HepG2 (cell line): ENCODE measurements around the gene BTG3. TPM values are rescaled to one million over a fixed set of nuclear protein-coding genes. Genes with fewer than 3 reads are reported as not detected.
A peak's percentile ranks its signal among the peaks of the same experiment; 100 is the strongest.

ENCODE experiments used
- ATF7 ChIP-seq, 2 experiments: fragments of 450-650 bp in 1 of 2; sonication (generic) in 1 of 2; formaldehyde crosslinking in 1 of 2; IDR thresholded peaks; 2 replicates each; pipeline versions ENCODE4 v1.4.0 to v1.6.1; 2016 to 2020; ENCODE audit warnings: antibody characterized with exemption in 1 of 2, mild to moderate bottlenecking in 1 of 2, missing genetic modification reagents in 1 of 2
- BRCA1 ChIP-seq: sonication (generic); formaldehyde crosslinking; IDR thresholded peaks from 2 replicates; pipeline ENCODE4 v1.4.0; 2020; ENCODE audit warnings: missing genetic modification reagents
- GABPB1 ChIP-seq: IDR thresholded peaks from 2 replicates; pipeline ENCODE4 v1.6.1; 2016; ENCODE audit warnings: mild to moderate bottlenecking, missing genetic modification reagents, moderate library complexity, missing compliant biosample characterization
- HMGA1 ChIP-seq: sonication (generic); formaldehyde crosslinking; conservative IDR thresholded peaks from 2 replicates; pipeline ENCODE4 v1.4.0; 2020; ENCODE audit warnings: missing genetic modification reagents
- SAP130 ChIP-seq: IDR thresholded peaks from 2 replicates; pipeline ENCODE4 v1.6.1; 2016; ENCODE audit warnings: low read depth
- SMAD1 ChIP-seq: sonication (generic); formaldehyde crosslinking; IDR thresholded peaks from 2 replicates; pipeline ENCODE4 v1.4.0; 2020; ENCODE audit warnings: missing genetic modification reagents, low read depth, mild to moderate bottlenecking, borderline replicate concordance
- WIZ ChIP-seq: sonication (generic); formaldehyde crosslinking; IDR thresholded peaks from 2 replicates; pipeline ENCODE4 v1.5.1; 2020; ENCODE audit warnings: mild to moderate bottlenecking, missing genetic modification reagents
- ZNF3 ChIP-seq: IDR thresholded peaks from 2 replicates; pipeline ENCODE4 v1.7.0; 2017; ENCODE audit warnings: inconsistent platforms
- ZNF326 ChIP-seq: sonication (generic); formaldehyde crosslinking; IDR thresholded peaks from 2 replicates; pipeline ENCODE4 v1.4.0; 2020; ENCODE audit warnings: missing genetic modification reagents, borderline replicate concordance
- polyA plus RNA-seq, 8 experiments: library from polyadenylated mRNA; depleted of rRNA in 3 of 8; stranded (reverse) in 7 of 8; unstranded in 1 of 8; fragments of >200 nt; fragmentation: Illumina TruSeq in 4 of 8; extraction: Trizol in 4 of 8; gene quantifications; 2 replicates each; pipeline versions ENCODE4 v1.2.1 to v1.2.3, GENCODE V29; 2011 to 2016; ENCODE audit warnings: low read depth in 4 of 8, missing spikeins in 1 of 8, mixed read lengths in 1 of 8; ENCODE audit not compliant: insufficient read depth in 1 of 8
- total RNA-seq, 5 experiments: library from RNA; depleted of rRNA; stranded (reverse); fragments of >200 nt; fragmentation: Illumina TruSeq; extraction: Trizol; gene quantifications; 2 replicates each; pipeline ENCODE4 v1.2.3, GENCODE V29; 2016; ENCODE audit warnings: low read depth in 1 of 5
- TF ChIP-seq, protein P1 (sequence below): sonication (generic); formaldehyde crosslinking; IDR thresholded peaks from 2 replicates; pipeline ENCODE4 v1.9.0; 2021; ENCODE audit warnings: mild to moderate bottlenecking, missing genetic modification reagents
- TF ChIP-seq, protein P2 (sequence below): sonication (generic); formaldehyde crosslinking; IDR thresholded peaks from 2 replicates; pipeline ENCODE4 v1.9.0; 2021; ENCODE audit warnings: missing genetic modification reagents, borderline replicate concordance
- TF ChIP-seq, protein P3 (sequence below): sonication (generic); formaldehyde crosslinking; IDR thresholded peaks from 2 replicates; pipeline ENCODE4 v1.4.0; 2020; ENCODE audit warnings: missing genetic modification reagents, borderline replicate concordance
- TF ChIP-seq, protein P4 (sequence below): sonication (generic); formaldehyde crosslinking; IDR thresholded peaks from 2 replicates; pipeline ENCODE4 v1.5.1; 2020; ENCODE audit warnings: missing genetic modification reagents, mild to moderate bottlenecking, borderline replicate concordance
- TF ChIP-seq, protein P5 (sequence below): sonication (generic); formaldehyde crosslinking; IDR thresholded peaks from 2 replicates; pipeline ENCODE4 v1.8.1; 2023; ENCODE audit warnings: mild to moderate bottlenecking, missing genetic modification reagents, borderline replicate concordance

The BTG3 gene
- total and polyA plus RNA-seq, 2 of the 13 experiments (the other 11 are each of a cell fraction or from before 2014, with no cell fraction given), result 13.9 to 27.4 TPM

DNA sequence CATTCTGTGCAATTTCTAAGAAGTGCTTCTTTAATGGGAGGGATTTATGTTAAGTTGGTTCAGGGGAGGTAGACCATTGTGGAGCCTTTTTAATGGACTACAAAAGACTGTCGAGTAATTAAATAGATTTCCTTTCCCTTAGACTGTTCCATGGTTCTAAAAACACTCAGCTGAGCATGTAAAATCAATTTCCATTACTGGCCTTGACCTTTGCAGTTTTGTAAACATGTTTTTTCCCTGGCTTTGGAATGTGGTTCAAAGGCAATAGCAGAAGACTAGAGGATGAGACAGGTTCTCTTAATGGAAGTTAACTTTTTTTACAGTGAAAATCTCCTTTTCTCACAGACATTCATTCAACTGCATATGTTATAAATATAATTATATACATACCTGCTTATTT, 37.6 kb upstream of the BTG3 start (continued):
- TF ChIP-seq, protein P1, sequence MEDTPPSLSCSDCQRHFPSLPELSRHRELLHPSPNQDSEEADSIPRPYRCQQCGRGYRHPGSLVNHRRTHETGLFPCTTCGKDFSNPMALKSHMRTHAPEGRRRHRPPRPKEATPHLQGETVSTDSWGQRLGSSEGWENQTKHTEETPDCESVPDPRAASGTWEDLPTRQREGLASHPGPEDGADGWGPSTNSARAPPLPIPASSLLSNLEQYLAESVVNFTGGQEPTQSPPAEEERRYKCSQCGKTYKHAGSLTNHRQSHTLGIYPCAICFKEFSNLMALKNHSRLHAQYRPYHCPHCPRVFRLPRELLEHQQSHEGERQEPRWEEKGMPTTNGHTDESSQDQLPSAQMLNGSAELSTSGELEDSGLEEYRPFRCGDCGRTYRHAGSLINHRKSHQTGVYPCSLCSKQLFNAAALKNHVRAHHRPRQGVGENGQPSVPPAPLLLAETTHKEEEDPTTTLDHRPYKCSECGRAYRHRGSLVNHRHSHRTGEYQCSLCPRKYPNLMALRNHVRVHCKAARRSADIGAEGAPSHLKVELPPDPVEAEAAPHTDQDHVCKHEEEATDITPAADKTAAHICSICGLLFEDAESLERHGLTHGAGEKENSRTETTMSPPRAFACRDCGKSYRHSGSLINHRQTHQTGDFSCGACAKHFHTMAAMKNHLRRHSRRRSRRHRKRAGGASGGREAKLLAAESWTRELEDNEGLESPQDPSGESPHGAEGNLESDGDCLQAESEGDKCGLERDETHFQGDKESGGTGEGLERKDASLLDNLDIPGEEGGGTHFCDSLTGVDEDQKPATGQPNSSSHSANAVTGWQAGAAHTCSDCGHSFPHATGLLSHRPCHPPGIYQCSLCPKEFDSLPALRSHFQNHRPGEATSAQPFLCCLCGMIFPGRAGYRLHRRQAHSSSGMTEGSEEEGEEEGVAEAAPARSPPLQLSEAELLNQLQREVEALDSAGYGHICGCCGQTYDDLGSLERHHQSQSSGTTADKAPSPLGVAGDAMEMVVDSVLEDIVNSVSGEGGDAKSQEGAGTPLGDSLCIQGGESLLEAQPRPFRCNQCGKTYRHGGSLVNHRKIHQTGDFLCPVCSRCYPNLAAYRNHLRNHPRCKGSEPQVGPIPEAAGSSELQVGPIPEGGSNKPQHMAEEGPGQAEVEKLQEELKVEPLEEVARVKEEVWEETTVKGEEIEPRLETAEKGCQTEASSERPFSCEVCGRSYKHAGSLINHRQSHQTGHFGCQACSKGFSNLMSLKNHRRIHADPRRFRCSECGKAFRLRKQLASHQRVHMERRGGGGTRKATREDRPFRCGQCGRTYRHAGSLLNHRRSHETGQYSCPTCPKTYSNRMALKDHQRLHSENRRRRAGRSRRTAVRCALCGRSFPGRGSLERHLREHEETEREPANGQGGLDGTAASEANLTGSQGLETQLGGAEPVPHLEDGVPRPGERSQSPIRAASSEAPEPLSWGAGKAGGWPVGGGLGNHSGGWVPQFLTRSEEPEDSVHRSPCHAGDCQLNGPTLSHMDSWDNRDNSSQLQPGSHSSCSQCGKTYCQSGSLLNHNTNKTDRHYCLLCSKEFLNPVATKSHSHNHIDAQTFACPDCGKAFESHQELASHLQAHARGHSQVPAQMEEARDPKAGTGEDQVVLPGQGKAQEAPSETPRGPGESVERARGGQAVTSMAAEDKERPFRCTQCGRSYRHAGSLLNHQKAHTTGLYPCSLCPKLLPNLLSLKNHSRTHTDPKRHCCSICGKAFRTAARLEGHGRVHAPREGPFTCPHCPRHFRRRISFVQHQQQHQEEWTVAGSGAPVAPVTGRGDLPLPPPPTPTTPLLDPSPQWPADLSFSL (CRISPR knock-in tag), result no peak
- TF ChIP-seq GABPB1 (CRISPR knock-in tag) (no peak), SMAD1 (CRISPR knock-in tag) (no peak), BRCA1 (CRISPR knock-in tag) (no peak), ATF7 (IDR thresholded peaks at IDR 0.05) (no peak), ATF7 (CRISPR knock-in tag; IDR thresholded peaks at IDR 0.05) (no peak), HMGA1 (CRISPR knock-in tag) (no peak), WIZ (CRISPR knock-in tag) (no peak), SAP130 (CRISPR knock-in tag) (peak; percentile 36; the same call in 1 of the 2 replicates), ZNF3 (CRISPR knock-in tag) (no peak), ZNF326 (CRISPR knock-in tag) (no peak)
- TF ChIP-seq, protein P2, sequence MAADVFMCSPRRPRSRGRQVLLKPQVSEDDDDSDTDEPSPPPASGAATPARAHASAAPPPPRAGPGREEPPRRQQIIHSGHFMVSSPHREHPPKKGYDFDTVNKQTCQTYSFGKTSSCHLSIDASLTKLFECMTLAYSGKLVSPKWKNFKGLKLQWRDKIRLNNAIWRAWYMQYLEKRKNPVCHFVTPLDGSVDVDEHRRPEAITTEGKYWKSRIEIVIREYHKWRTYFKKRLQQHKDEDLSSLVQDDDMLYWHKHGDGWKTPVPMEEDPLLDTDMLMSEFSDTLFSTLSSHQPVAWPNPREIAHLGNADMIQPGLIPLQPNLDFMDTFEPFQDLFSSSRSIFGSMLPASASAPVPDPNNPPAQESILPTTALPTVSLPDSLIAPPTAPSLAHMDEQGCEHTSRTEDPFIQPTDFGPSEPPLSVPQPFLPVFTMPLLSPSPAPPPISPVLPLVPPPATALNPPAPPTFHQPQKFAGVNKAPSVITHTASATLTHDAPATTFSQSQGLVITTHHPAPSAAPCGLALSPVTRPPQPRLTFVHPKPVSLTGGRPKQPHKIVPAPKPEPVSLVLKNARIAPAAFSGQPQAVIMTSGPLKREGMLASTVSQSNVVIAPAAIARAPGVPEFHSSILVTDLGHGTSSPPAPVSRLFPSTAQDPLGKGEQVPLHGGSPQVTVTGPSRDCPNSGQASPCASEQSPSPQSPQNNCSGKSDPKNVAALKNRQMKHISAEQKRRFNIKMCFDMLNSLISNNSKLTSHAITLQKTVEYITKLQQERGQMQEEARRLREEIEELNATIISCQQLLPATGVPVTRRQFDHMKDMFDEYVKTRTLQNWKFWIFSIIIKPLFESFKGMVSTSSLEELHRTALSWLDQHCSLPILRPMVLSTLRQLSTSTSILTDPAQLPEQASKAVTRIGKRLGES, result no peak
- TF ChIP-seq, protein P3, sequence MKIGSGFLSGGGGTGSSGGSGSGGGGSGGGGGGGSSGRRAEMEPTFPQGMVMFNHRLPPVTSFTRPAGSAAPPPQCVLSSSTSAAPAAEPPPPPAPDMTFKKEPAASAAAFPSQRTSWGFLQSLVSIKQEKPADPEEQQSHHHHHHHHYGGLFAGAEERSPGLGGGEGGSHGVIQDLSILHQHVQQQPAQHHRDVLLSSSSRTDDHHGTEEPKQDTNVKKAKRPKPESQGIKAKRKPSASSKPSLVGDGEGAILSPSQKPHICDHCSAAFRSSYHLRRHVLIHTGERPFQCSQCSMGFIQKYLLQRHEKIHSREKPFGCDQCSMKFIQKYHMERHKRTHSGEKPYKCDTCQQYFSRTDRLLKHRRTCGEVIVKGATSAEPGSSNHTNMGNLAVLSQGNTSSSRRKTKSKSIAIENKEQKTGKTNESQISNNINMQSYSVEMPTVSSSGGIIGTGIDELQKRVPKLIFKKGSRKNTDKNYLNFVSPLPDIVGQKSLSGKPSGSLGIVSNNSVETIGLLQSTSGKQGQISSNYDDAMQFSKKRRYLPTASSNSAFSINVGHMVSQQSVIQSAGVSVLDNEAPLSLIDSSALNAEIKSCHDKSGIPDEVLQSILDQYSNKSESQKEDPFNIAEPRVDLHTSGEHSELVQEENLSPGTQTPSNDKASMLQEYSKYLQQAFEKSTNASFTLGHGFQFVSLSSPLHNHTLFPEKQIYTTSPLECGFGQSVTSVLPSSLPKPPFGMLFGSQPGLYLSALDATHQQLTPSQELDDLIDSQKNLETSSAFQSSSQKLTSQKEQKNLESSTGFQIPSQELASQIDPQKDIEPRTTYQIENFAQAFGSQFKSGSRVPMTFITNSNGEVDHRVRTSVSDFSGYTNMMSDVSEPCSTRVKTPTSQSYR (CRISPR knock-in tag), result no peak
- TF ChIP-seq, protein P4, sequence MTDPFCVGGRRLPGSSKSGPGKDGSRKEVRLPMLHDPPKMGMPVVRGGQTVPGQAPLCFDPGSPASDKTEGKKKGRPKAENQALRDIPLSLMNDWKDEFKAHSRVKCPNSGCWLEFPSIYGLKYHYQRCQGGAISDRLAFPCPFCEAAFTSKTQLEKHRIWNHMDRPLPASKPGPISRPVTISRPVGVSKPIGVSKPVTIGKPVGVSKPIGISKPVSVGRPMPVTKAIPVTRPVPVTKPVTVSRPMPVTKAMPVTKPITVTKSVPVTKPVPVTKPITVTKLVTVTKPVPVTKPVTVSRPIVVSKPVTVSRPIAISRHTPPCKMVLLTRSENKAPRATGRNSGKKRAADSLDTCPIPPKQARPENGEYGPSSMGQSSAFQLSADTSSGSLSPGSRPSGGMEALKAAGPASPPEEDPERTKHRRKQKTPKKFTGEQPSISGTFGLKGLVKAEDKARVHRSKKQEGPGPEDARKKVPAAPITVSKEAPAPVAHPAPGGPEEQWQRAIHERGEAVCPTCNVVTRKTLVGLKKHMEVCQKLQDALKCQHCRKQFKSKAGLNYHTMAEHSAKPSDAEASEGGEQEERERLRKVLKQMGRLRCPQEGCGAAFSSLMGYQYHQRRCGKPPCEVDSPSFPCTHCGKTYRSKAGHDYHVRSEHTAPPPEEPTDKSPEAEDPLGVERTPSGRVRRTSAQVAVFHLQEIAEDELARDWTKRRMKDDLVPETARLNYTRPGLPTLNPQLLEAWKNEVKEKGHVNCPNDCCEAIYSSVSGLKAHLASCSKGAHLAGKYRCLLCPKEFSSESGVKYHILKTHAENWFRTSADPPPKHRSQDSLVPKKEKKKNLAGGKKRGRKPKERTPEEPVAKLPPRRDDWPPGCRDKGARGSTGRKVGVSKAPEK (CRISPR knock-in tag), result no peak
- TF ChIP-seq, protein P5, sequence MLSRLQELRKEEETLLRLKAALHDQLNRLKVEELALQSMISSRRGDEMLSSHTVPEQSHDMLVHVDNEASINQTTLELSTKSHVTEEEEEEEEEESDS, result no peak
